NT2/D1 (cell line): ENCODE results near the gene FAM107B.
"Not testable (repeated sequence)": the region's sequence is repeated elsewhere in the genome, so short reads cannot be mapped to it uniquely, and the experiment has no call there.

Source experiments
- DNase-seq: peaks from one replicate; pipeline ENCODE4 v3.0.0-alpha.2; 2011; ENCODE audit warnings: low read depth, low spot score
- H3K27me3 ChIP-seq: 2 replicates; pipeline ENCODE4 v1.6.0; 2011; ENCODE audit warnings: mild to moderate bottlenecking; ENCODE audit not compliant: insufficient read length, insufficient read depth
- H3K36me3 ChIP-seq: 2 replicates; pipeline ENCODE4 v1.6.1; 2011; ENCODE audit warnings: mild to moderate bottlenecking, low read length, mixed read lengths; ENCODE audit not compliant: insufficient read depth, insufficient read length
- H3K4me1 ChIP-seq: 2 replicates; pipeline ENCODE4 v1.5.1; 2011; ENCODE audit not compliant: insufficient read depth, insufficient read length
- H3K4me3 ChIP-seq: 2 replicates; pipeline ENCODE4 v1.5.1; 2011; ENCODE audit warnings: low read depth; ENCODE audit not compliant: insufficient read length
- H3K9ac ChIP-seq: 2 replicates; pipeline ENCODE4 v1.6.0; 2011; ENCODE audit warnings: low read depth; ENCODE audit not compliant: insufficient read length
- H3K9me3 ChIP-seq: 2 replicates; pipeline ENCODE4 v1.5.1; 2011; ENCODE audit warnings: mild to moderate bottlenecking, low read length; ENCODE audit not compliant: insufficient read depth
- SUZ12 ChIP-seq: IDR thresholded peaks from 2 replicates; pipeline ENCODE4 v1.6.1; 2011; ENCODE audit not compliant: insufficient read length, insufficient read depth; ENCODE audit errors: extremely low read depth
- YY1 ChIP-seq: IDR thresholded peaks from 2 replicates; pipeline ENCODE4 v1.6.1; 2011; ENCODE audit not compliant: insufficient read length, insufficient read depth
- ZNF274 ChIP-seq: IDR thresholded peaks from 2 replicates; pipeline ENCODE4 v1.6.1; 2011; ENCODE audit warnings: mild to moderate bottlenecking, low read depth, low read length

FAM107B gene

GRCh38 chr10:14774797-14775196 lies at the start of gene FAM107B:
Gene FAM107B (minus strand): TSS chr10:14774897. CDS start chr10:14774663, 234 bp downstream.
- H3K27me3 ChIP-seq: no peaks in the 10 kb centered on the region
- H3K4me3 ChIP-seq: no peak within 1 kb of the TSS
- H3K9ac ChIP-seq: no peak within 1 kb of the TSS
- H3K36me3 ChIP-seq: no peaks in the 10 kb centered on the region
- DNase-seq: no peak
- H3K4me1 ChIP-seq: no peaks in the 10 kb centered on the region
- TF ChIP-seq SUZ12 (no peak), YY1 (no peak)
- H3K9me3 ChIP-seq: no peaks in the 10 kb centered on the region

- Histone ChIP-seq H3K9me3 (no peaks in the 10 kb centered on the region), H3K27me3 (no peaks in the 10 kb centered on the region), H3K4me3 (no peak overlapping the region), H3K36me3 (no peaks in the 10 kb centered on the region), H3K4me1 (no peaks in the 10 kb centered on the region), H3K9ac (no peak overlapping the region)
- TF ChIP-seq SUZ12 (no peak), ZNF274 (no peak), YY1 (no peak)
- no peak for DNase-seq
Observed at GRCh38 chr10:14823966-14824365, 49.3 kb upstream of the FAM107B start.

- Histone ChIP-seq H3K9me3 (no peaks in the 10 kb centered on the region), H3K4me3 (no peak overlapping the region), H3K4me1 (no peaks in the 10 kb centered on the region), H3K9ac (no peak overlapping the region), H3K36me3 (no peaks in the 10 kb centered on the region), H3K27me3 (no peaks in the 10 kb centered on the region)
- TF ChIP-seq SUZ12 (no peak), ZNF274 (no peak), YY1 (no peak)
- no peak for DNase-seq
Observed at GRCh38 chr10:14822879-14823755, 48.4 kb upstream of the FAM107B start.

- Histone ChIP-seq H3K27me3 (no peaks in the 10 kb centered on the region), H3K4me3 (no peak overlapping the region), H3K9ac (no peak overlapping the region), H3K36me3 (no peaks in the 10 kb centered on the region), H3K9me3 (no peaks in the 10 kb centered on the region), H3K4me1 (no peaks in the 10 kb centered on the region)
- TF ChIP-seq SUZ12 (no peak), ZNF274 (no peak), YY1 (no peak)
- DNase-seq: no peak
Observed at GRCh38 chr10:14821635-14822375, 47.1 kb upstream of the FAM107B start.

GRCh38 chr10:14820775-14821154 lies 46.1 kb upstream of the FAM107B start:
- H3K9me3 ChIP-seq: no peaks in the 10 kb centered on the region
- DNase-seq: no peak
- H3K27me3 ChIP-seq: no peaks in the 10 kb centered on the region
- H3K9ac ChIP-seq: no peak overlapping the region
- H3K36me3 ChIP-seq: no peaks in the 10 kb centered on the region
- no peak overlapping the region for H3K4me3 ChIP-seq
- TF ChIP-seq ZNF274 (no peak), YY1 (no peak), SUZ12 (no peak)
- H3K4me1 ChIP-seq: no peaks in the 10 kb centered on the region

GRCh38 chr10:14820010-14820774 lies 45.5 kb upstream of the FAM107B start:
- TF ChIP-seq ZNF274 (no peak), SUZ12 (no peak), YY1 (no peak)
- Histone ChIP-seq H3K9me3 (no peaks in the 10 kb centered on the region), H3K27me3 (no peaks in the 10 kb centered on the region), H3K36me3 (no peaks in the 10 kb centered on the region), H3K4me1 (no peaks in the 10 kb centered on the region), H3K4me3 (no peak overlapping the region), H3K9ac (no peak overlapping the region)
- DNase-seq: no peak

- H3K4me1 ChIP-seq, DNase-seq, H3K4me3 ChIP-seq, H3K9me3 ChIP-seq, H3K9ac ChIP-seq, H3K36me3 ChIP-seq, H3K27me3 ChIP-seq: not testable (repeated sequence)
Observed at GRCh38 chr10:14816717-14817116, 42.0 kb upstream of the FAM107B start.
